ENCODE data around the gene TMEM175.

DNA sequence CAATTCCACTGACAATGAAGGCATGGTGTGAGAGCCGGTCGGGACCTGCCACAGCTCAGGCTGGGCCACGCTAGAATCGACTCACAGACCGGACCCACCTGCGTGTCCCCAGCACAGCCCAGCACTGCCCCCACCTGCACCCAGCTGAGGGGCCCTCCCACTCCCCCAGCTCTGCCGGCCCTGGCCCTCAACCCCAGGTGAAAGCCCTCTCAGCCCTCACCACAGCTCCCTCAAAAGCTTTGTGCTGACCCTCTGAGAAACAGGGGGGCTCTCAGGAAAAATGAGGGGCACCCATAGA is 25.2 kb upstream of the TMEM175 start:
- TF ChIP-seq, protein P1, sequence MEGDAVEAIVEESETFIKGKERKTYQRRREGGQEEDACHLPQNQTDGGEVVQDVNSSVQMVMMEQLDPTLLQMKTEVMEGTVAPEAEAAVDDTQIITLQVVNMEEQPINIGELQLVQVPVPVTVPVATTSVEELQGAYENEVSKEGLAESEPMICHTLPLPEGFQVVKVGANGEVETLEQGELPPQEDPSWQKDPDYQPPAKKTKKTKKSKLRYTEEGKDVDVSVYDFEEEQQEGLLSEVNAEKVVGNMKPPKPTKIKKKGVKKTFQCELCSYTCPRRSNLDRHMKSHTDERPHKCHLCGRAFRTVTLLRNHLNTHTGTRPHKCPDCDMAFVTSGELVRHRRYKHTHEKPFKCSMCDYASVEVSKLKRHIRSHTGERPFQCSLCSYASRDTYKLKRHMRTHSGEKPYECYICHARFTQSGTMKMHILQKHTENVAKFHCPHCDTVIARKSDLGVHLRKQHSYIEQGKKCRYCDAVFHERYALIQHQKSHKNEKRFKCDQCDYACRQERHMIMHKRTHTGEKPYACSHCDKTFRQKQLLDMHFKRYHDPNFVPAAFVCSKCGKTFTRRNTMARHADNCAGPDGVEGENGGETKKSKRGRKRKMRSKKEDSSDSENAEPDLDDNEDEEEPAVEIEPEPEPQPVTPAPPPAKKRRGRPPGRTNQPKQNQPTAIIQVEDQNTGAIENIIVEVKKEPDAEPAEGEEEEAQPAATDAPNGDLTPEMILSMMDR (IDR thresholded peaks at IDR 0.05; ENCODE audit: low read depth, low read length), result no peak
- no peak for TF ChIP-seq MYC (IDR thresholded peaks at IDR 0.05; ENCODE audit: low read depth, low read length)
- TF ChIP-seq, protein P2, sequence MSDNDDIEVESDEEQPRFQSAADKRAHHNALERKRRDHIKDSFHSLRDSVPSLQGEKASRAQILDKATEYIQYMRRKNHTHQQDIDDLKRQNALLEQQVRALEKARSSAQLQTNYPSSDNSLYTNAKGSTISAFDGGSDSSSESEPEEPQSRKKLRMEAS (IDR thresholded peaks at IDR 0.05; ENCODE audit: low read depth, low read length), result no peak
- no peak for TF ChIP-seq POLR2A (IDR thresholded peaks at IDR 0.05; ENCODE audit: extremely low read depth, insufficient read length)
